LNCAP (cell line): Measurements from ENCODE around the gene TLR9.

ENCODE experiments used
- CTCF ChIP-seq: fragments of 450-650 bp; IDR thresholded peaks from 2 replicates; pipeline ENCODE4 v1.5.1; 2017; ENCODE audit warnings: mild to moderate bottlenecking

TLR9 gene

GRCh38 chr3:52259448-52259847, 34.0 kb upstream of the TLR9 start:
- TF ChIP-seq CTCF: no peak

GRCh38 chr3:52259035-52259434, 33.6 kb upstream of the TLR9 start:
- no peak for TF ChIP-seq CTCF

- no peak for TF ChIP-seq CTCF
These were observed 32.5 kb upstream of the TLR9 start for GRCh38 chr3:52257911-52258310.

- no peak for TF ChIP-seq CTCF
These were observed 31.2 kb upstream of the TLR9 start for GRCh38 chr3:52256622-52257021.

GRCh38 chr3:52256159-52256558, 30.7 kb upstream of the TLR9 start:
- no peak for TF ChIP-seq CTCF

GRCh38 chr3:52254608-52255007, 29.2 kb upstream of the TLR9 start:
- TF ChIP-seq CTCF: no peak

GRCh38 chr3:52253314-52254304, 28.2 kb upstream of the TLR9 start:
- no peak for TF ChIP-seq CTCF
